ENCODE data around the gene MYL6B.

GRCh38 chr12:56127888-56128669, 24.3 kb upstream of the MYL6B start, which contains the start of gene ESYT1:
- TF ChIP-seq, protein P1, sequence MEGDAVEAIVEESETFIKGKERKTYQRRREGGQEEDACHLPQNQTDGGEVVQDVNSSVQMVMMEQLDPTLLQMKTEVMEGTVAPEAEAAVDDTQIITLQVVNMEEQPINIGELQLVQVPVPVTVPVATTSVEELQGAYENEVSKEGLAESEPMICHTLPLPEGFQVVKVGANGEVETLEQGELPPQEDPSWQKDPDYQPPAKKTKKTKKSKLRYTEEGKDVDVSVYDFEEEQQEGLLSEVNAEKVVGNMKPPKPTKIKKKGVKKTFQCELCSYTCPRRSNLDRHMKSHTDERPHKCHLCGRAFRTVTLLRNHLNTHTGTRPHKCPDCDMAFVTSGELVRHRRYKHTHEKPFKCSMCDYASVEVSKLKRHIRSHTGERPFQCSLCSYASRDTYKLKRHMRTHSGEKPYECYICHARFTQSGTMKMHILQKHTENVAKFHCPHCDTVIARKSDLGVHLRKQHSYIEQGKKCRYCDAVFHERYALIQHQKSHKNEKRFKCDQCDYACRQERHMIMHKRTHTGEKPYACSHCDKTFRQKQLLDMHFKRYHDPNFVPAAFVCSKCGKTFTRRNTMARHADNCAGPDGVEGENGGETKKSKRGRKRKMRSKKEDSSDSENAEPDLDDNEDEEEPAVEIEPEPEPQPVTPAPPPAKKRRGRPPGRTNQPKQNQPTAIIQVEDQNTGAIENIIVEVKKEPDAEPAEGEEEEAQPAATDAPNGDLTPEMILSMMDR (IDR thresholded peaks at IDR 0.05): peak in 1 of 4 experiments; percentile 19
- TF ChIP-seq POLR2A (IDR thresholded peaks at IDR 0.05): peak; percentile 99
